ENCODE results near the gene RPIA.
"Not testable (repeated sequence)": the region's sequence is repeated elsewhere in the genome, so short reads cannot be mapped to it uniquely, and the experiment has no call there.

The RPIA gene

DNA sequence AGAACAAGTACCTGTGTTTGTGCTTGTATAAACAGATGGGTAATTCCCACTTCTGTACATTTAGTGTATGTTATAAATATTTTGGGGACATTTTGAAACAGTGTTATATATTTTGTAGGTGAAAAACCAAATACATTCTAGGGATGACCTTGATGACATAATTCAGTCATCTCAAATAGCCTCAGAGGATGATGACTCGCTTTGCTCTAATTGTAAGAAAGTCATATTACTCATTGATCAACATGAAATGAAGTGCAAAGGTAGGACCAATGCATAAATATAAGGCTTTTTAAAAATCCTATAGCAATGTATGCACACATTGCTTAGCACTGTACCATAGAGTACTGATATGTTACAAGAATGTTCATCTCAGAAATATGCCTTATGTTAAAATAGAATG, 105.7 kb downstream of the RPIA start:
- not testable (repeated sequence) for DNase-seq
